NB4 (cell line): Measurements from ENCODE around the gene TDRD10.

Experiments
- DNase-seq: peaks from one replicate; pipeline ENCODE4 v3.0.0; 2010; ENCODE audit warnings: low read depth
- H3K4me3 ChIP-seq: one replicate; pipeline ENCODE4 v1.5.1; 2011; ENCODE audit warnings: mild to moderate bottlenecking, low read depth, low read length, moderate library complexity
- MAX ChIP-seq: IDR thresholded peaks from 2 replicates; pipeline ENCODE4 v1.6.1; 2011; ENCODE audit warnings: low read depth, low read length
- MYC ChIP-seq: IDR thresholded peaks from 2 replicates; pipeline ENCODE4 v1.6.1; 2011; ENCODE audit warnings: low read depth, low read length
- POLR2A ChIP-seq: IDR thresholded peaks from 2 replicates; pipeline ENCODE4 v1.6.1; 2011; ENCODE audit warnings: mild to moderate bottlenecking; ENCODE audit not compliant: insufficient read length; ENCODE audit errors: extremely low read depth
- TF ChIP-seq, protein P1 (sequence below): IDR thresholded peaks from one replicate; pipeline ENCODE4 v1.5.1; 2012; ENCODE audit warnings: low read depth, low read length

The TDRD10 gene

DNA sequence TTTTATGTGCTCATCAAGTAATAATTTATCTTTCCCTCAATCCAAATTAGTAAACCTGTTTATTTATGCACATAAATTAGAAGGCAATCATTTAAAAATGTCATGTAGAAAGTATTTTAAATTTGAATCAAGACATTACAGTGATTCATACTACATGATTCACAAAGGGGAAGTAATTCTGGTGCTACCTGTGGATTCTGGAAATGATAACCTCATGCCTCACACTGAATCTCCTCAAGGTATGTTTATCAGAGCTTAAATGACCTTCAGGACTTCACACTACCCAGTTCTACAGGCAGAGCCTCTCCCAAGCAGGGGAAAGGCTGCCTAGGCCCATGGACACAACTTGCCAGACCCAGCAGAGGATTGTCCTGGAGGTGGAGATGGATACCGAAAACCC, 25.2 kb upstream of the TDRD10 start:
- TF ChIP-seq MYC = no peak
- no peak for DNase-seq
- no peak overlapping the region for H3K4me3 ChIP-seq

- H3K4me3 ChIP-seq = no peak overlapping the region
- TF ChIP-seq, protein P1, sequence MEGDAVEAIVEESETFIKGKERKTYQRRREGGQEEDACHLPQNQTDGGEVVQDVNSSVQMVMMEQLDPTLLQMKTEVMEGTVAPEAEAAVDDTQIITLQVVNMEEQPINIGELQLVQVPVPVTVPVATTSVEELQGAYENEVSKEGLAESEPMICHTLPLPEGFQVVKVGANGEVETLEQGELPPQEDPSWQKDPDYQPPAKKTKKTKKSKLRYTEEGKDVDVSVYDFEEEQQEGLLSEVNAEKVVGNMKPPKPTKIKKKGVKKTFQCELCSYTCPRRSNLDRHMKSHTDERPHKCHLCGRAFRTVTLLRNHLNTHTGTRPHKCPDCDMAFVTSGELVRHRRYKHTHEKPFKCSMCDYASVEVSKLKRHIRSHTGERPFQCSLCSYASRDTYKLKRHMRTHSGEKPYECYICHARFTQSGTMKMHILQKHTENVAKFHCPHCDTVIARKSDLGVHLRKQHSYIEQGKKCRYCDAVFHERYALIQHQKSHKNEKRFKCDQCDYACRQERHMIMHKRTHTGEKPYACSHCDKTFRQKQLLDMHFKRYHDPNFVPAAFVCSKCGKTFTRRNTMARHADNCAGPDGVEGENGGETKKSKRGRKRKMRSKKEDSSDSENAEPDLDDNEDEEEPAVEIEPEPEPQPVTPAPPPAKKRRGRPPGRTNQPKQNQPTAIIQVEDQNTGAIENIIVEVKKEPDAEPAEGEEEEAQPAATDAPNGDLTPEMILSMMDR = no peak
- TF ChIP-seq MAX (no peak), MYC (no peak), POLR2A (no peak)
- DNase-seq = no peak
Measured at GRCh38 chr1:154478013-154478412, 24.0 kb upstream of the TDRD10 start.

GRCh38 chr1:154478639-154479038, 23.4 kb upstream of the TDRD10 start:
- H3K4me3 ChIP-seq = no peak overlapping the region
- DNase-seq = peak; percentile 84
- TF ChIP-seq, protein P1 = peak; percentile 14
- TF ChIP-seq MAX = peak; percentile 100
- TF ChIP-seq MYC = peak; percentile 87
- no peak for TF ChIP-seq POLR2A

DNA sequence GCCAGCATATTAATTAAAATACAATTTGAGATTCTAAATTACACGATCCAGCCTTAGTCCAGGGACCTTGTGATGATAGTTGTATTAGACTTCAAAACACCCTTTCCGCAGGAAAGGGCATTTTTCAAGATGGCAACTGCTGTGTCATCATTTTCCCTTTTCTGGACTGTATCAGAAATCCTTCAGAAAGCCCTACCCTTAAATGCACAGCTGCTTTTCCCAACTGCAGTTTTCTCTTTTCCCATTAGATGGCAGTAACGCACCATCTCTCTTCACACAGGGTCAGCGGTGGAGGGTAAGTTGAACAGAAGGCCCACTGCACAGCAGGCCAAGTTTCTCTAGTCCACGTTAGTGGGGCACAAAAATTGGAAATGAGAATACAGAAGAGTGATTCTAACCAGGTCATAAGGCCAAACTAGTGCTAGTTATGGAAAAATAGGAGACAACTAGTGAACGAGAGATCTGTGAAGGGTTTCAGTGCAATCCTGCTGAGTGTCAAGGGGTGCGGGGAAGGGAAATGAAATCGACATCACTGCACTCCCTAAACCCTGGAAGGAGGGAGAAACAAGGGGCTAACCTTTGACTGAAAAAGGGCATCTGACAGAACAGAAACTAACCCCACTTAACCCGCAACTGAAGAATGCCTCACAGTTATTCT, 22.1 kb upstream of the TDRD10 start:
- no peak for TF ChIP-seq MYC
- TF ChIP-seq POLR2A = no peak
- TF ChIP-seq, protein P1 = peak; percentile 76
- DNase-seq = peak; percentile 84
- H3K4me3 ChIP-seq = no peak overlapping the region

DNA sequence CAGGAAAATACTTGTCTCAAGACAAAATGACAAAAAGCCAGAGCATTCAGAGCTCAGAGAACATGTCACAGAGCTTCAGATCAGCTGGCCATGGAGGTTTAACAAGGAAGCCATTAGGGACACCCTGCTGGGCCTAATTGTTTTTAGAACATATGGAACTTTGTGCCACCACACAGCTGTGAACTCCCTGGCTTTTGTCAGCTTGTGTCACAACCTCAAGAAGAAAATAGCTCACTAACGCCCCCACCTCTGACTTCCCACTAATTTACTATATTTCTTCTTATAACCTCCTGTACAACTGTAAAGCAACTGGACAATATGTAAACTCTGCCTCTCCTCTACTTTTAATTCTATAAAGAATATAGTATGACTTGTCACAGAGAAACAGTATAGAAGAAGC, 21.0 kb upstream of the TDRD10 start:
- H3K4me3 ChIP-seq = no peak overlapping the region
- TF ChIP-seq, protein P1 = no peak
- no peak for TF ChIP-seq MYC
- TF ChIP-seq POLR2A = no peak
- TF ChIP-seq MAX = no peak
- DNase-seq = peak; percentile 73

DNA sequence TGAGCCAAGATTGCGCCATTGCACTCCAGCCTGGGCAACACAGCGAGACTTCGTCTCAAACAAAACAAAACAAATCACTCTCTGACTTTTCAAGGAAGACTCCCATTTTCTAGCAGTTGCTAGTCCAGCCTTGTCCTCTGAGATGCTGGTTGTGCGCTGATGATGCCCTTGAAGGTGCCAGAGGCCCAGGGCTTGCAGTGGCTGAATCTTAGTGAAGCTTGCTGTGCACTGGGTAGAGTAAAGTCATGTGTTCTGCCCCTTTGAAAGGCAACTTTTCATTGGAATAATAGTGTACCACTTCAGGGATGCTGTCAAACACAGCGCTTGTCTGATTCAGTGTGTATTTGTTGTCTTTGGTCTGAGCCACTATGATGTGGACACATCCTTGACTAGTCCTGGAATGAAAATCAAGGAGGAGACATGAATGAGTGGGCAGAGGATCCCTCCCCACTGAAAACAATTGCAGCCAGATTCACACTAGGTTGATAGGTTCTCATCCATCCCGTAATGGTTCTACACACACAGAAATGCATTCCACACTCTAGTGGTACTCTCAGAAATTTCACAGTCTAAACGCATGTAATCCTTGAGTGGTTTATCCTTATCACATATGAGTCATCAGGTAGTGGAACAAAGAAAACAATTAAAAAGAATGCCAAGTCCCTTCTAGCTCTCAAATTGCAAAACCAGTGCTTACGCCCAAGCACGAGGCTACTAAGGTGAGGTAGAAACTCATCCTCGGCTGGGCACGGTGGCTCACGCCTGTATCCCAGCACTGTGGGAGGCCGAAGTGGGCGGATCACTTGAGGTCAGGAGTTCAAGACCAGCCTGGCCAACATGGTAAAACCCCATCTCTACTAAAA, 17.8 kb upstream of the TDRD10 start:
- DNase-seq = peak; percentile 46
- no peak overlapping the region for H3K4me3 ChIP-seq
- no peak for TF ChIP-seq MYC
- no peak for TF ChIP-seq POLR2A
- TF ChIP-seq, protein P1 = no peak
- no peak for TF ChIP-seq MAX
